Prostate gland (tissue), 2 donors: ENCODE results near the gene MON1B. TPM values are rescaled to one million over a fixed set of nuclear protein-coding genes. Genes with fewer than 3 reads are reported as not detected.
"Not testable (repeated sequence)": the region's sequence is repeated elsewhere in the genome, so short reads cannot be mapped to it uniquely, and the experiment has no call there.

Experiments
- DNase-seq: peaks from one replicate; pipeline ENCODE4 v3.0.0-alpha.2; 2019; ENCODE audit warnings: low spot score
- H3K27ac ChIP-seq, 2 donors: fragments of 200-600 bp; sonication (generic); 2 replicates each; pipeline ENCODE4 v1.5.1; 2017 to 2019
- H3K27me3 ChIP-seq: fragments of 200-600 bp; sonication (generic); replicated peaks from 2 replicates; pipeline ENCODE4 v1.5.1; 2019; ENCODE audit not compliant: insufficient read depth
- H3K36me3 ChIP-seq, 2 donors: fragments of 200-600 bp; sonication (generic); 1 replicate in 1 of 2; 2 replicates in 1 of 2; pipeline versions ENCODE4 v1.5.1 to v1.8.1; 2017 to 2019
- H3K4me1 ChIP-seq: fragments of 200-600 bp; sonication (generic); replicated peaks from 2 replicates; pipeline ENCODE4 v1.5.1; 2019
- H3K4me3 ChIP-seq, 2 donors: fragments of 200-600 bp; sonication (generic); 2 replicates each; pipeline ENCODE4 v1.5.1; 2017 to 2019
- H3K9me3 ChIP-seq: fragments of 200-600 bp; sonication (generic); 2 replicates; pipeline ENCODE4 v1.5.1; 2017
- POLR2A ChIP-seq: fragments of 450-650 bp; IDR thresholded peaks from one replicate; pipeline ENCODE4 v1.6.1; 2016; ENCODE audit warnings: antibody characterized with exemption, mild to moderate bottlenecking
- POLR2AphosphoS5 ChIP-seq: sonication (generic); formaldehyde crosslinking; IDR thresholded peaks from one replicate; pipeline ENCODE4 v1.6.1; 2017; ENCODE audit warnings: antibody characterized with exemption
- WGBS: methylation state at CpG from one replicate; pipeline ENCODE4 v1.1.5; 2018; 5-methylcytosine and 5-hydroxymethylcytosine counted together
- intact Hi-C: fragments of 100-400 bp; cut with DNase I; formaldehyde crosslinking; loops from one replicate; pipeline ENCODE4 v1.14.2; 2022
- total RNA-seq, 2 donors: library from RNA; depleted of rRNA; stranded (reverse); fragments of >200 nt; gene quantifications; one replicate each; pipeline ENCODE4 v1.1.0, GENCODE V29; 2016
- TF ChIP-seq, protein P1 (sequence below), 4 experiments: fragments of 200-600 bp in 2 of 4; fragments of 450-650 bp in 2 of 4; sonication (generic) in 2 of 4; IDR thresholded peaks; 1 replicate in 3 of 4; 2 replicates in 1 of 4; pipeline ENCODE4 v1.5.1; 2016 to 2019; ENCODE audit warnings: antibody characterized with exemption in 4 of 4, mild to moderate bottlenecking in 2 of 4, moderate library complexity in 2 of 4

Gene MON1B
- total RNA-seq, 2 donors from 2014 or later: 53.9 to 116 TPM

DNA sequence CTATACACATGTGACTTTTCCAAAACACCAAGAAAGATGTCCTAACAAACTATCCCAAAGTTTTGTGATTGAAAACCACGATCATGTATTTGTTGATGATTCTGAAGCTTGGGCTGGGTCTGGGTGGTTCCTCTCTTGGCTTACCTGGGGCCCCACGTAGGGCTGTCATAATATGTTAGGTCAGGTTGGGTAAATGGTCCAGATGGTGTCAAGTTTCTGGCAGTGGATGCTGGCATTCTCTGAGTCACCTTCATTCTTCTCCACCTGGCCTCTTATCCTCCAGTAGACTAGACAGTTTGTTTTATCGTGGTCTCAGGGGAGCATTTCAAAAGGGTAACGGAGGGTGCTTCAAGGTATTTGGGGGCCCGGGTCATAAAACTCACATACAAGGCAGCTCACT, 47.6 kb downstream of the MON1B start:
- Histone ChIP-seq H3K9me3 (no peaks in the 10 kb centered on the region), H3K36me3 (no peaks in the 10 kb centered on the region), H3K4me1 (no peaks in the 10 kb centered on the region), H3K4me3 (no peak overlapping the region), H3K27me3 (no peaks in the 10 kb centered on the region), H3K27ac (no peak overlapping the region)
- intact Hi-C loops: no loop called here
- TF ChIP-seq, protein P1, sequence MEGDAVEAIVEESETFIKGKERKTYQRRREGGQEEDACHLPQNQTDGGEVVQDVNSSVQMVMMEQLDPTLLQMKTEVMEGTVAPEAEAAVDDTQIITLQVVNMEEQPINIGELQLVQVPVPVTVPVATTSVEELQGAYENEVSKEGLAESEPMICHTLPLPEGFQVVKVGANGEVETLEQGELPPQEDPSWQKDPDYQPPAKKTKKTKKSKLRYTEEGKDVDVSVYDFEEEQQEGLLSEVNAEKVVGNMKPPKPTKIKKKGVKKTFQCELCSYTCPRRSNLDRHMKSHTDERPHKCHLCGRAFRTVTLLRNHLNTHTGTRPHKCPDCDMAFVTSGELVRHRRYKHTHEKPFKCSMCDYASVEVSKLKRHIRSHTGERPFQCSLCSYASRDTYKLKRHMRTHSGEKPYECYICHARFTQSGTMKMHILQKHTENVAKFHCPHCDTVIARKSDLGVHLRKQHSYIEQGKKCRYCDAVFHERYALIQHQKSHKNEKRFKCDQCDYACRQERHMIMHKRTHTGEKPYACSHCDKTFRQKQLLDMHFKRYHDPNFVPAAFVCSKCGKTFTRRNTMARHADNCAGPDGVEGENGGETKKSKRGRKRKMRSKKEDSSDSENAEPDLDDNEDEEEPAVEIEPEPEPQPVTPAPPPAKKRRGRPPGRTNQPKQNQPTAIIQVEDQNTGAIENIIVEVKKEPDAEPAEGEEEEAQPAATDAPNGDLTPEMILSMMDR (IDR thresholded peaks at IDR 0.05): no peak
- TF ChIP-seq POLR2A: no peak
- no peak for TF ChIP-seq POLR2AphosphoS5
- DNase-seq: no peak
- 48% methylated on average over 5 of the region's 5 CpGs for WGBS

DNA sequence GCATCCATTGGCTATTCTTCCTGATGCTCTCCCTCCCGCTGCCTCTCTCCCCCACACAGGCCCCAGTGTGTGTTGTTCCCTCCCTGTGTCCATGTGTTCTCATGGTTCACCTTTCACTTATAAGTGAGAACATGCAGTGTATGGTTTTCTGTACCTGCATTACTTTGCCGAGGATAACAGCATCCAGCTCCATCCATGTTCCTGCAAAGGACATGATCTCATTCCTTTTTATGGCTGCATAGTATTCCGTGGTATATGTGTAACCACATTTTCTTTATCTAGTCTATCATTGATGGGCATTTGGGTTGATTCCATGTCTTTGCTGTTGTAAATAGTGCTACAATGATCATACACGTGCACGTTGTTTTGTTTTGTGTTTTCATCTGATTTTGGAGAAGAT, 51.5 kb downstream of the MON1B start:
- H3K9me3 ChIP-seq, H3K27ac ChIP-seq, H3K27me3 ChIP-seq, DNase-seq, H3K4me3 ChIP-seq, H3K36me3 ChIP-seq, intact Hi-C loops, H3K4me1 ChIP-seq: not testable (repeated sequence)
- WGBS: 92% methylated on average over 5 of the region's 5 CpGs

DNA sequence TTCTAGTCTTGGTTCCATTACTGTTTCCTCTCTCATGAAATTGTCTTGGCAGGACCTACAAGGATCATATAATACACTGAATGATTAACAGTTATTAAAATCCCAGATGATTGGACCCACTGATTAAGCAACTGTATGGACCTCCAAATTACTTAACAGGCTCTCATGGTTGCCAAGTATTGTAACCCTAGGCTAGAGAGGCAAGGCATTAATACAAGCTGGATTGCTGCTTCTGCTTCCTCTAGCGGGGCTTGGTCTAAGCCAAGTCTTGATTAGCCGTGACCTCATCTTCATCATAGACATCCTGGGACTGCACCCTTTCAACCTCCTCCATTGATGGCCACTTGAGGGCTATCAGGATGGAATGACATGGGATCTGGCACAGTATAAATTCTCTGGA, 55.2 kb downstream of the MON1B start:
- Histone ChIP-seq H3K9me3 (no peaks in the 10 kb centered on the region), H3K36me3 (no peaks in the 10 kb centered on the region), H3K4me3 (no peak overlapping the region), H3K4me1 (no peaks in the 10 kb centered on the region), H3K27ac (no peak overlapping the region), H3K27me3 (no peaks in the 10 kb centered on the region)
- TF ChIP-seq, protein P1 (IDR thresholded peaks at IDR 0.05): no peak
- no peak for TF ChIP-seq POLR2AphosphoS5
- TF ChIP-seq POLR2A: no peak
- no peak for DNase-seq
- intact Hi-C loops: no loop called here
- 94% methylated on average over 2 of the region's 2 CpGs for WGBS

DNA sequence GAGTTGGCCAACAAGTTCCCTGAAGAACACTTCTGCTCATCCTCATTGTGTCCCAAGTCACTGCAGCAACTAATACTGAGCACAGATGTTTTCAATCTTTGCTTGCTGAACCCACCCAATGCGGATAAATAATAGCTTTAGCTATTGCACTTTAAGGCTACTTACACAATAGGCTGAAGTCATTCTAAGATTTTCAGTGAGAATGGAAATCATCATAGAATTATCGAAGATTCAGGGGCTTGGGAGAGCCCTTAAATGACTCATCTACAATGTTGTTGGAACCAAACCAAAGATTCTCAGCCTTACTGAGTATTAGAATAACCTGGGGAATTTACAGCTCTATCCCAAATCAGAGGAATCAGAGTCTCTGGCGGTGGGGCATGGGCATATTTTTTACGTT, 59.4 kb downstream of the MON1B start:
- no peaks in the 10 kb centered on the region for H3K36me3 ChIP-seq
- 90% methylated on average over 4 of the region's 4 CpGs for WGBS
- TF ChIP-seq, protein P1 (IDR thresholded peaks at IDR 0.05): no peak
- no peak for TF ChIP-seq POLR2AphosphoS5
- TF ChIP-seq POLR2A: no peak
- no peaks in the 10 kb centered on the region for H3K27me3 ChIP-seq
- no peak overlapping the region for H3K27ac ChIP-seq
- H3K9me3 ChIP-seq: no peaks in the 10 kb centered on the region
- intact Hi-C loops: no loop called here
- H3K4me1 ChIP-seq: no peaks in the 10 kb centered on the region
- no peak overlapping the region for H3K4me3 ChIP-seq
- DNase-seq: no peak

Other genes with a start within 250 kb of the MON1B start
- gene SYCE1L, start 8.2 kb downstream of the MON1B start, total RNA-seq: 1 to 10 TPM; 2.3 to 3.4 TPM
- 1 to 10 TPM in 1 of 2 donors, not detected in 1; 2.7 TPM for gene ADAMTS18, start 243.8 kb downstream of the MON1B start, total RNA-seq